GM21737 (cell line): ENCODE results near the gene KRT222.
A peak's percentile ranks its signal among the peaks of the same experiment; 100 is the strongest.

Experiments used
- ATAC-seq: cut with Tn5 transposase; IDR thresholded peaks from one replicate; pipeline ENCODE4 v1.9.1; 2021; ENCODE audit warnings: mild to moderate bottlenecking, moderate library complexity; ENCODE audit not compliant: unreplicated experiment

KRT222 gene

DNA sequence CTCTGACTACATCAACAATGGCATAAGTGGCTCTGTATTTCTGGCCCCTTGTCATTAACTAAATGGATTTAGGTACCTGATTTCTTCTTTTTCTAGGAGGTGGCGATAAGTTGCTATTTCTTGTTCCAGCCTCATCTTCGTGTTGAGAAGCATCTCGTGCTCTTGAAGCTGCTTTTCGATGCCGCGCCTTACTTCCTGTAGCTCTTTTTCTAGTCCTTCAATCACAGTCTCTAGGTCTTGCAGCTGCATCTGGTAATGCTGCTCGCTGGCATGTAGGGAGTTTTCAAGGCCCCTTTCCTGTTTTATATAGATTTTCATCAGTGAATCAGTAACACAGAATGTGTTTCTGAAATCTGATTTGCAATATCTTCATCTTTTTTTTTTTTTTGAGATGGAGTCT, 5.1 kb downstream of the KRT222 start:
- no peak for ATAC-seq

DNA sequence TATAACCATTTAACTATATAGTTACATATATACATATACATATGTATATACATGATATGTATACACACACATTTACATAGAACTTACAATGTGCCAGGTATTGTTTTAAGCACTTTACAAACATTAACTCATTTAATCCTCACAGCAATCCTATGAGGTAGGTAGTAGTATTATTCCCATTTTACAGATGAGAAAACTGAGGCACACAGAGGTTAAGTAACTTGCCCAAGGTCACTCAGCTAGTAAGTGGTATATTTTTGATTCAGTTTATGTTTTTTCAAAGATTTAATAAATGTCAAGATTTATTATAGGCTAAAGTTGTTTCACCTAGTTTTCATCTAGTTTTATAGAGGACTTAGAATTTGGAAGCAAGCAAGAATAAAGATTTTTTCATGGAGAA, 6.6 kb downstream of the KRT222 start:
- ATAC-seq: no peak

DNA sequence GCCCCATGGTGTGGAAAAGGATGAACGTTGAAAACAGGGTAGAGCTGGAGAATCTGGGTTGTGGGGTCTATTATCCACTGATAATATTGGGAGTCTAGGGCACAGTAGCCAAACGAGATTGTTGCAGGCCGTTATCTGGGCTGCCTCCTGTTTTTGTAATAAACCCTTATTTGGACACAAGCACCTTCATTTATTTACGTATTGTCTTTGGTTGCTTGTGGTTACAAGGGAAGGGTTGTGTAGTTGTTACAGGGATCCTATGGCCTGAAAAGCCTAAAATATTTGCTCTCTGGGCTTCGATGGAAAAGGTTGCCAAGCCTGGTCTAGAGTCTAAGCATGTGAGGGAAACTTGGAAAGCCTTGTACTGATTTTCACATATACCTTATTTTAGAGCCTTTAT, 13.0 kb downstream of the KRT222 start:
- ATAC-seq: no peak

DNA sequence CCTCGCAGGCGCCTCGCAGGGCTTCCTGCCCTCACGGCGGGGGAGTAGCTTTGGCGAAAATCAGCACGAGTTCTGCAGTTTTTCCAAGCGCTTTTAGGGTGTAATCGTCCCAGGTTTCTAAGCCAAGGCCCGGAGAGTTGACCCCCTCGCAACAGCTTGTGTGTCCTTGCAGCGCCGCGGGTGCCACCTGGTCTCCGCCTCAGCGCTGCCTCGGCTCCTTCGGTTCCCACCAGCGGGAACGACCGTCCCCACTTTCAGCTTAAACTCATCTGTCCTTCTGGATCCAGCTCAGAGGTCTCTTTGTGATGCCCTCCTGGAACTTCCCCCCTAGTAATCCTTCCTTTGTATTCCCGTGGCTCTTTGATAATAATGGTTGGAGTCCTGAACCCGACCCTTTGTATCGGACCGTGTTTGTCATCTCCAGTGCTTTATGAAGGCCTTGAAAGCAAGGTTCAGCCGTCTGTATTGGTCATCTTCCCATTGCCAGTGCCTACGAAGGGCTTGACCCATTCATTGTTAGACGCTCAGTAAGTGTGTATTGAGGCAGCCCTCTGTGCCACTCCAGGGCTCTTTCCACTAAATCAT, 16.5 kb downstream of the KRT222 start:
- peak; percentile 16 for ATAC-seq

DNA sequence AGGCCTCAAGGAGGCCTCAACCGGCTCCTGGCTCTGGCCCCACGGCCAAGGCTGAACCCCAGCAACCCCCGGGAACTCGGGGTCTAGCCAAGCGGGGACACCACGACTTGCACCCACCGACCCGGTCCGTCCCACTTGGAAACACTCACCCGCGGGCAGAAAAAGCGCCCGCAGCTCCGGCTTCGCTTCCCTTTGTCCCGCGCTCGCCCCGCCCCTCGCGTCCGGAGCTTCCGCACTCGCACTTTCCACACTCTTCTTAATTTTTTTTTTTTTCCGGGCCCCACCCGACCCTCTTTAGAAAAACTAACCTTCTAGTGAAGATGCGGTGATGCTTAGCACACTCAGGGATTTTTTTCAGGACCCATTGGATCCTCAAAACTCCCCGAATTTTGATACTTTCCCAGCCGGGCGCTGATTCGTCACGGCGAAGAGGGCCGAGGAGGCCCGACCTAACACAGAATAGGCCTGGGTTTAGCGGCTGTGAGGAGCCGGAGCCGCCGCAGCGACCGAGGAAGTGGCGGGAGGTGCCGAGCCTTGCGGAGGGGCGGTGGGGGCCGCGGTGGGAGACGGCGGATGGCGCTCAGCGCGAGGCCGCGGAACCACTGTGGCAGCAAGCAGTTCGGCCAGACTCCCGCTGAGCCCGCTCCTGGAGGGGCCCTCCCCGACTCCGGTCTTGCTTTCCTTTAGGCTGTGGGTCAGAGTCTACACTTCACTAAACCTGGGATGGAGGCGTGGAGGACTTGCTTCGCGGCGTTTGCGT, 17.2 kb downstream of the KRT222 start, which contains the start of gene SMARCE1:
TSS of gene SMARCE1 (minus strand) at position 195 of the 760 bp plus-strand sequence. CDS start 2,016 bp downstream, outside the sequence.
- ATAC-seq: peak; percentile 58

DNA sequence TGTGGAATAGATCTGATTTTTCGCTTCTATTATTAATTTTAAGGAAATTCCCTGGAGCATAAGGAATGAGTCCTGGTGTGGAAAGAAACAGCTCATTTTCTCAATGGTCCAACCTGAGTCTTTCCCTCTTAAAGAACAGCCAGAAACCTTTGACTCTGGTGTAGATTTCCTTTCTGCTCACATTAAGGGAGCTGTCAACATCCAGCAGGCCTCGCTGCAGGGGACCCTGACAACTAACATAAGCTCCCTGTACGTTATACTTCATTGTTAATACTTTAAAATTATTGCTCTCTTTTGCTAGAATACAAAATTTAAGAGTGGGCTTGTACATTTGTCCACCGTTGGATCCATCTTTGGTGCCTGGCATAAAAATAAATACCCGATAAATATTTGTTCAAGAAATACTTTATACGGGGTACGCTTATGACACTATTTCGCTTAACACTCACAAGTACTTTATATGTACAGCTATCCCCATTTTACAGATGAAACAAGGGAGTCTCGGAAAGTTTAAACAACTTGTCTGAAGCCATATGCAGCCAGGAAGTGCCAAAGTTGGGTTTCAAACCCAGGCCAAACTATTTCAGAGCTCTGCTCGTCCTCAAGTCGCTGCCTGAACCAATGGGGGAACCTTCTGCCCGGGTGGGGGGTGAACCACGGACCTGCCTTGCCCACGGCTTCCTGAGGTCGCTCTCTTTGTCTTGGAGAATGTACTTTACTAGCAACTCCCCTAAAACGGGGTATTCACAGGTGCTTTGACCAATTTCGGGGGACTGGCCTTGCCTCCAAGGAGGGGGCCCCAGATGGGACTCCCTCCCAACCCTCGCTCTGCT, 18.0 kb downstream of the KRT222 start:
- peak; percentile 11 for ATAC-seq

DNA sequence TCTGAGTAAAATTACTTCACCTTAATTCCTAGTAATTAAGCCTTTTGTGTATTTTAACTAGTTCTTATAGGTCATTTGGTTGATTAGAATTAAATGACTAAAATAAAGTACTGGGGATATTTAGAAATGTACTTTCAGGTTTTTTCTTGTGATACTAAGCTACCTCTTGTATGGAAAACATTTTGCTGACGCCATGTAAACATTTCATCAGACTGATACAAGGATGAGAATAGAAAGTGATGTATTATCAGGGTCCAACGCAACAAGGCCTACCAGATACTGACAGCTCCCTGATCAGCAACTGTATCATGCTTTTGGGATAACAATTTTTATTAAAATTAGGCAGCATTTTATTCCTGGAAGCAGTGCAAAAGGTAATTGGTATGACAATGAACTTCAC, 19.0 kb downstream of the KRT222 start:
- no peak for ATAC-seq

DNA sequence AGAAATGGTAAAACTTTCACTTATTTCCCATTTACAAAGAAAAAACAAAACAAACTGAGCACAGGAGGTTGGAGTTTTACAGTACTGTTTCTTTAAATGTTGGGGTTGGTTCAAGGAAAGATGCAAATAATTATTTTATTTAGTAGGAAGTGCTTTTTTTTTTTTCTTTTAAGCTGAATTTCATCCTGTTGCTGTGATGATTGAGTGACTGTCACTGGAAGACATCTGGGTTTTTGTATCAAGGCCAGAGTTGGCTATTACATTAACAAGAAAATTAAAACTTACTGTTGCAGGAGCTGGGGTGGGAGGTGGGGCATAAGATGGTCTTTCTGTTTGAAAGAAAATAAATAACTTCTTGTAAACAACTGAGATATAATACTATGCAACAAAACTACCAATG, 19.7 kb downstream of the KRT222 start:
- no peak for ATAC-seq

DNA sequence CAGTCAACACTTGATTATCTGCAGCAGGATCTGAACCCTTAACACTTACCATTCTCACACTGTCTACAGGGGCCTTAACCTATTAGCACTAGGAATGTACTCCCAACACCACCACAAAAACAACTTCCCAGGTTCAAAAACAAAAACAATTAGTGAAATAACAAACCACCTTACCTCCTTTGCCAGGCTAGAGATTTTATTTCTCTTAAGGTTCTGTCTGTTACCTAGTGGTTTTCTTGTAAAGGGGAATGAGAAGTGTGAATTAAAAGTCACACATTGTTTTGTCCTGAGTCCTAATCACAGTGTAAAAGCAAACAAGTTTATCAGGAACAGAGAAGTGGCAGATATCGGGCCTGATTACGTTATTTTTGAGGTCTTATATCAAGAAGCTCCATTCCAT, 27.0 kb downstream of the KRT222 start:
- no peak for ATAC-seq

DNA sequence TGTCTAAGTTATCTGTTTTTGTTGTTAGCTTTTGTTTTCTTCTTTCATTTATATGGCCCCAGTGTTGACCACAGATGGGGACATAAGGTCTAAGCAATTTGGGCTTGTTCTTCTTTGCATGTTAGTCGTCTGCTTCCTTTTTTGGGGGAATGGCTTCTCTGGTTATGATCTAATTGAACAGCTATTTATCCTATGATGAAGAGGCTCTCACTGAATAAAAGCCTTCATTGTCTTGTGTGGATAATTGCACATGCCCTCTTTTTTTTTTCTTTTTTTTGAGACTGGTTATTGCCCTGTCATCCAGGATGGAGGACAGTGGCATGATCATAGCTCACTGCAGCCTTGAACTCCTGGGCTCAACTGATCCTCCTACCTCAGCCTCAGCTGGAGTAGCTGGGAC, 31.1 kb downstream of the KRT222 start:
- ATAC-seq: no peak

DNA sequence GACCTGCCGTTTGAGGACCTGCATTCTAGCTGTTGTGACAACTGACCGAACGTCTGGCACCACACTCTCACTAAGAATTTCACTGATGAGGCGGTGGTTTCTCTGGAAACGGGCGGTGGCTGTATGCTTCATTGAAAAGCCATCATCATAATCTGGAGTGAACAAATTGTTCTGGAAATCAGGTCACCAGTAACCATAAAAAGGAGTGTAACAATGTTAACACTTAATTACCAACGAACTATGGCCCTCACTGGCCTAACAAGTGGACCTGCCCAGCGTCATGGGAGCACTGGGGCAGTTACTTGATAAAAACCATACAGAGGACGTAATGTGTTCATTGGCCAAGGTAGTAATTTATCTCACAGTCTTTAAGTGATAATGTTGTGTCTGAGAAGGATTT, 32.8 kb downstream of the KRT222 start:
- ATAC-seq: no peak

DNA sequence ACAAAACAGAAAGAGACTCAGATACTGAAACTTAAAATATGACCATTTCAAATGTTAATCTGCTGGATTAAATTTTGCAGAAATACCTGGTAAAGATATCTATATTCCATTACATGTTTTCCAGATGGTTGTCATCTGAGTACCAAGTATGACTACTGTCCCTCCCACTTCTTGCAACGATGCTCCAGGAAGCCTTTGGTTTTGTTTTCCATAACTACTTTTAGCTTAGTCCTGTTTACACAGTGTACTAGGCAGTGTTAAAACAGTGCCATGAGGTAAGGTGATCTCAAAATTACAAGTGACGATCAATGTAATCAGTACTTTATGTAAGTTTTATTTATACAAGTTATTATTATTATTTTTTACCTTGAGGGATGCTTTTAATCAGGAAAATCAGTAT, 35.1 kb downstream of the KRT222 start:
- ATAC-seq: no peak

DNA sequence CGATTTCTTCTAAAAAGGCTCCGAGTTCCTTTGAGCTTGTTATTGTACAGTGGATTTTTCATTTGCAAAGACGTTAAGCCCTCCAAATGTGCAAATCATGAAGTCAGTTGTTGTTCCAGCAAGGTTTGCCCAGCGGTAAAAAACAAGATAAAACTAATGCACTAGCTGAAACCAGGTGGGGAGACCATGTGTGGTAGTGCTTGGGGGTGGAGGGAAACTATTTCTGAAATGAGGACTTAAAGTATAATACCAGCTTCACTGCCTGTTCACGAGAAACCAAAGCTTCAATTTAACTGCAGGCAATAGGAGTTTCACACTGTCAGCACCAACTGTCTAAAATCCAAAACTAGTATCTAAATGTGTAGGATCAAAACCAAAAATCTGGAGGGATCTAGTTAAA, 39.7 kb downstream of the KRT222 start:
- no peak for ATAC-seq

DNA sequence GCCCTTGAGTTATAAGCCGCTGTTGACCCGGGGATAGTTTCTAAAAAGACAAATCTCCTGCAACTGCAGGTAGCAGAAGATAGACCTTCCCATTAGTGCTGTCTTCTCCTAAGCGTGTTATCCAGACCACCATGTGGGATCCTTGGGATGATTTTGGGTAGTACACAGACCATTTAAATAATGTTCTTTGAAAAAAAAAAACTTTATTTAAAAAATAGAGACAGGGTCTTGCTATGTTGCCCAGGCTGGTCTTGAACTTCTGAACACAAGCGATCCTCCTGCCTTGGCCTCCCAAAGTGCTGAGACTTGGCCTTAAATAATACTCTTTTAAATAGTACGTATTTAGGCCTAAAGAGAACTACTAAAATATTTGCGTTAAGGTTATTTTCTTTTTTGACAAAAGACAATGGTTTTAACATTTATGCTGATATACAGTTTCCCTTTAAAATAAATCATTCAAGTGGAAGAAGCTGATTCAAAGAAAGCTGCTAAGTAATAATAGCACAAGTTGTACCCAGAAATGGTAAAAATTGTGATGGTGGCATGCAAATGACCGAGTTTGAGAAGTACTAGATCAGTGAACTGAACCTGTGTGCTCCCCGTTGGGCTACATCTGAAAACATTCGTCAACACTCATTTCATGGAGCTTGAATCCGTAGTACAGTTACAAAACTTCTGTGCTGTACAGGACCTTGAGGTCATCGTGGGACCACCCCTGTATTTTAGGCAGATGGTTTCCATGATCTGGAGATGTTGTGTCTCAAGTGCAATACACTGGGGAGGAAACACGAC, 41.4 kb downstream of the KRT222 start:
- ATAC-seq: no peak

DNA sequence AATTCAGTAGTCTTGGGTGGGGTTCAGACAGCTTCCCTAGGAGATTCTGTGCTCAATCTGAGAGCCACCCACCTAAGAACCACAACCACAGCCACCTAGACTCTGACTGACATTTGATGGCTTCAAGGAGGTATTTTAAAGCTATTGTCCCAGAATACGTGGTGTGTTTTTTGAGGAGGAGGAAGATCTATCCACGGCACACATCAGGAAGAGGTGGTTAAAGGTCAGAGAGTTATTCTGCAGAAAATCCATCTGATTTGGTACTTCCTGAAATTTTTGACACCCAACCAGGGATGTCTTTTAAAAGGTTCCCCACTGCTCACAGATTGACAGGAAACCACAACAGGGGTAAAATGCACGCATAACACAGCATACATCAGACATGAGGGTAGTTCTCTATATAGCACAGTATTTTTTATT, 42.5 kb downstream of the KRT222 start:
- no peak for ATAC-seq

DNA sequence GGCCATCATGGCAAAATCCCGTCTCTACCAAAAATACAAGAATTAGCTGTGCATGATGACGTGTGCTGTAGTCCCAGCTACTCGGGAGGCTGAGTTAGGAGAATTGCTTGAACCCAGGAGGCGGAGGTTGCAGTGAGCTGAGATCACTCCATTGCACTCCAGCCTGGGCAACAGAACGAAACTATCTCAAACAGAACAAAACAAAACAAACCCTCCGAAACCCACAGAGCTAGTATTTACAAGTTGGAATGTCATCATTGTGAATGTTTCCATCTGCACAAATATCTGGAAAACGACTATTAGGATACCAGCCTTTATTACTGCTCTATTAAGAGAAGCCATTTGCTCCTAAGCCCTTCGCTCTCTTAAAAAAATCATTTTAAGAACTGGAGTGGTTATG, 43.4 kb downstream of the KRT222 start:
- no peak for ATAC-seq

DNA sequence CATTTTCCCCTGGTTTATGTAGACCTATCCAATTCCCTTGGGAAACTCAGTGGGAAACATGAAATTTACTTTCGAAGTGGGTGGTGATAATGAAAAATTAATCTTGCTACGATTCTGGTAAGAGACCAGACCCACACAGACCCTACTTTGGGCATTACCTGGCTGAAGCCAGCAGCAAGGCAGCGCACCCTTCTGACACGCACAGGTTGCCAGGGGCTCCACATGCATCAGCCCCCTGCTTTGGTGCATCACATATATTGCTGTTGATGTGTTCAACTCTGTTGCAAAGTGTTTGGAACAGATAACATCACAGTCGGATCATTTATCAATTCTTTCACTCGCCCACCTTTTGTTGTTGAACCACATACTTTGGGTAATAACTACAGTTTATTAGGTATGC, 44.0 kb downstream of the KRT222 start:
- no peak for ATAC-seq

DNA sequence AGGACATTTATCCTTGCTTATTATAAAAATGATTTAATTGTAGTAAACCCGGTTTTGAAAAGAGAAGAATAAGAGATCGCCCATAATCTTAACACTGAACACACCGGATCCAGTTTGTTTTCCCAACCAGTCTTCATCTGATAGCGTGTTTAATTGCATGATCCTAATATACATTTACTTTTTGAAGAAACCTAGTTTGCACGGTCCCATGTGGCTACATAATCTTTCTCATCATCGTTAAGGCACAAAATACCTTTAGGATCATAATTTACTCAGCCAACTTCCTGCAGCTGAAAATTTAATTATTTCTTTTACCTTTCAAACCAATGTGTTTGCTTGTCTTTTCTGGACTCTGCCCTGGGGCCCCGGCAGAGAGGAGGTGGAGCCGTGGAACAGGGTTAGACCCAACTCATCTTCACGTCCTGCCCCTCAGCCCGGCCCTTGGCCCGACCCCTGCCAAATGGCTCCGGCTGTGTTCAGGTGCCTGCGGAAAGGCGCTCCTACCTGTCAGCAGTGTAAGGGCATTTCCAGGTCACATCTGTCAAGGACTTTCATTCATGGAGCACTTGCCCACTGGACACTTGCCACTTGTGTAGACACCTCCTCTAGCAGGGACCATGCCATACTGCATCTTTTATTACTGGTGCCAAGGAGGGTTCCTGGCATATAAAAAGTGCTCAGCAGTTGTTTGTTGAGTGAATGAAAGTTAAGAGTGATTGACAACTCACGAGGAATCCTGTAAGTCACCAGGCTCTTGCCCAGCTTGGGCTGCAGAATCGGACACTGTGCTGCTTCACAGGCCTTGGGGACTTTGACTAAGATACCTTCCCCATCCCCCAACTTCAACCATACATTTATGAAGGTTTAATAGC, 46.0 kb downstream of the KRT222 start:
- ATAC-seq: no peak

DNA sequence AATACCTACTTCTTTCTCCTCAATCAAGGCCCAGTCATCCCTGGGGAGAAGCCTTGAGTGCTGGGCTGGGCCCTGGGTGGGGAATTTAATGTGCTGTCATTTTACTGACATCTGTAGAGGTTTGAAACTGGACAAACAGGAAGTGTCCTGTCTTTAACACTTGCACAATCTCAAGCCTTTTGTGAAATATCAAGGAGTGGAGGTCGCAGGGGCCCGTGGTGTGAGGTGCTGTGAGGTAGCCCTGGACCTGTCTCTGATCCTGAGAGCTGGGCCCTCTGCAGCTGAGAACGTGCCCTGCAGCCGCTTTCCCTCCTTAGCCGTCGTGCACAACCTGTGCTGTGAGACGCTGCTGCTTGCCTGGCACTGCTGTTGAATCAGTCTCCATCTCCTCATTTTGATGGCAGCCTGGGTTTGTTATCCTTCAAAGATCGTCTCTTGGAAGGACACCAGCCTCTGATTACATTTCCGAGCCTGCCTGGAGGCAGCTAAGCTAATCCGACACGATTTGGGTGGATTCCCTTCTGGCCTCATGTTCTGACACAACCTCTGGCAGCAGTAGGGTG, 47.2 kb downstream of the KRT222 start:
- ATAC-seq: no peak

DNA sequence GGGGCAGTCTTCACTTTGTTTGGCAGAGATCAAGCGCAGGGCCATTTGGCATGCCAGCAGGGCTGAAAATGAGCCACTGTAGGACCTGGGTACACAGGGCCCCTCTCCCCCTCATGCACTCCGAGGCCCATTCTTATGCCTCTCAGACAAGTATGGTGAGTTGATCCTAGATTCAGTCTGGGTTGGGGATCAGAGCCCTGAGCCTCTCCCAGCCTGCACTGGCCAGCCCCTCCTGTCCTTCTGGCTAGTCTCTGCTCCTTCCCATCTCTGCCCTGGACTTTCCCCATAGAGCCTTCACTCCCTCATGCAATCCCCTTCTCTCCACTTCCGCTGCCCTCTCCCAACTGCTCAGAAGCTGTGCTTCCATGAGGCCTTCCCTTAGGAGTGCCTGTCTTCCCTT, 48.4 kb downstream of the KRT222 start:
- no peak for ATAC-seq
